ENCODE data around the gene ADAMTS2.

The ADAMTS2 gene

DNA sequence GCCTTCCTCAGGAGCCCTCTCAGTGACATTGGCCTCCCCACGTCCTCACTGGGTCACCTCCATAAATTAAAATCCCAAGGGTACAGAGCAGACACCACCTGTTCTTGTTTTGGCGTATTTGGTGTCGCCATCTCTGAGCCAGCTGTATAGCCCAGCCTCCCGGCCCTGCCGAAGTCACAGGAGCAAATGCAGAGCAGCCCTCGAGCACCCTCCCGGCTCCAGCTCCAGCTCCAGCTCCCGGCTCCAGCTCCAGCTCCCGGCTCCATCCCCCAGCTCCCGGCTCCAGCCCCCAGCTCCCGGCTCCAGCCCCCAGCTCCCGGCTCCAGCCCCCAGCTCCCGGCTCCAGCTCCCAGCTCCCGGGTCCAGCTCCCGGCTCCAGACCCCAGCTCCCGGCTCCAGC lies 210.8 kb downstream of the ADAMTS2 start:
- ATAC-seq, result no peak

DNA sequence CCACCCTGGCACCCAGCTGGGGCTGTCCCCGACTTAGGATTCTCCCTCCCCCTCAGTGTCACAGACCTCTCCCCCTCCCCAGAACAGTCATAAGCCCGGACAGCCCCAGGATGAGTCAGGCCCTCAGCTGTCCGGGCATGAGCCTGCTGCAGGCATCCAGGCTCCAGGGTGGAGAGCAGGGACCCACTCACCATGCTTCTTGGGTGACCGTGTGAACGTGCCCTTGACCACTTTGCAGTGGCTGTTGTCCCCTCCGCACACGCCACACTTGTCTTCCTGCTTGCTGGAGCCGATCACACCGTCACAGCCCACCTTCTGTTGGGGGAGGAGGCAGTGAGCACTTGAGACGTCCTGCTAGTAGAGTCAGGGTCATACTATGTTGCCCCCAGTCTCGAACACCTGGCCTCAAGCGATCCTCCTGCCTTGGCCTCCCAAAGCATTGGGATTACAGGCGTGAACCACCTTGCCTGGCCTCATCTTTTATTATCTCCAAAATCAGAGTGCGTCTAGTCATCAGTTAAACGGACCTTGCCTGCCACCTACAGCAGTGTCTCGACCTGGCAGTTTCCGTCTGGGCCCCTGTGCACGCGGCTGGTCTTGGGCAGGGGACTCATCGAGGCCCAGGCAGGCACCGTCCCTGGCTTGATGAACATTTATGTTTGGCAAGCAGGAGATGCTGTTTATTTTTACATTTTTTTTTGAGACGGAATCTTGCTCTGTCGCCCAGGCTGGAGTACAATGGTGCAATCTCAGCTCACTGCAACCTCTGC lies 212.5 kb downstream of the ADAMTS2 start:
- no peak for ATAC-seq

- ATAC-seq, result no peak
Observed at GRCh38 chr5:179131886-179132585, 213.2 kb downstream of the ADAMTS2 start.

DNA sequence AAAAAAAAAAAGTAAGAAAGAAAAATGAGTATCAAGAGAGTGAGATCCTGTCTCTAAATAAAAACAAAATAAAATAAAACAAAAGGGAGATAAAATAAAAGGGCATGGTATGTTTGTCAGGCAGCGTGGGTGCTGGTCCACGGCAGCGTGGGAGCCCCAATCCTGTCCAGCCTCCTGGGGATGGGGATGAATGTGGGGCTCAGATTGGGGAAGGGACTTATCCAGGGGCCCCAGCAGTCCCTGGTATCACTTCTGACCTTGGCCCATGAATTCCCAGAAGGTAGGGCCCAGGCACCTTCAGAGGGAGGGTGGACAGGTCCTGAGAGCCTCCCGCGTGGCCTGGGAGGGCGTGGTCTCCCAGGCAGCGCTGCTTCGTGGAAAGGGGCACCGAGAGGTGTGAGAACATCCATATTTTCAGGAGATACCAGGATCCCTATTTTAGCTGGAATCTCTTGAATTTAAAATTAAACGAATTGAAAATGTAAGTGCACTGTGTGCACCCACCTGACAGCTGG lies 213.9 kb downstream of the ADAMTS2 start:
- no peak for ATAC-seq

DNA sequence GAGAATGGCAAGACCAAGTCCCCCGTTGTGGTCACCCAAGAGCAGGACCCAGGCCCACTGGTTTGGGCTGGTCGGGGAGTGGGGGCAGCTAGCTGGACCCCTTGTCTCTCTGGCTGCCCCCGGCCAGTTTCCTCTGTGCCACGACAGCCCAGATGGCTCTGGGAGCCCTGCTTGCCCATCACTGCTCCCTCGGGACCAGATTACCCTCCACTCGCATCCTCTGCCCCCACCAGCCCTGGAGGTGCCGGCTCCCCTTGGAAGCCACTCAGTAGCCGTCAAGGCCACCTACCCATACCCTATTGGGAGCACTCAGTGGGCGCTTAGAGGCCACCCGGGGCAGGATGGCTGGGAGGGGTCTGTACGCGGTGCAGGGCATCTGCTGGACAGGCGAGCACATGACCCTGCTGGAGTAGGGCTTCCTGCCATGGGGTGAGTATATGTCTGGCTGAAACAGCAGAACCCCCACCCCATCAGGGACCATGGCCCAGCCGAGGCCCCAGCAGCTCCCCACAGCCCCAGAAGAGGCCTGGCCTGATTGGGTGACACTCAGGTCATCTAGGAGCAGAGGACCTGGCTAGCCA lies 215.1 kb downstream of the ADAMTS2 start:
- ATAC-seq, result no peak

GRCh38 chr5:179129607-179130071 lies 215.6 kb downstream of the ADAMTS2 start:
- no peak for ATAC-seq

DNA sequence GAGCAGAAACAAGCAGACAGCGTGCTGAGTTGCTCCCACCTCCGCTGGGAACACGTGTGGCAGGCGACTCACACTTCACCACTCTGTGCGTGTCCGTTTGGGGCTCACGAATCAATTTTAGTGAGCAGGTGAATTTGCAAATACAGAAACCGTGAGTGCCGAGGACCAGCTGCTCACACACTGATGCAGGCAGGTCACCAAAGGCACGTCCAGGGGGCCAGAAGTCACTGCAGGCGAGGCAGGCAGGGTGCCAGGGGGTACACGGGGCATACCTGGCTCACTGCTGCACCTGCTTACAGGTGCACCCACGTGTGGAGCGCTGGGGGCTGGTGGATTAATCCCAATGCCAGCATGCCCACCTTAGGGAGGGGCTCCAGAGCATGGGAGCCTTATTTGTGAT lies 216.3 kb downstream of the ADAMTS2 start:
- no peak for ATAC-seq

GRCh38 chr5:179128041-179128365 lies 217.3 kb downstream of the ADAMTS2 start:
- ATAC-seq, result no peak

- ATAC-seq, result no peak
Observed at GRCh38 chr5:179127136-179128040, 217.9 kb downstream of the ADAMTS2 start.

GRCh38 chr5:179126506-179126991 lies 218.7 kb downstream of the ADAMTS2 start:
- no peak for ATAC-seq

- ATAC-seq, result no peak
Observed at GRCh38 chr5:179125789-179126505, 219.3 kb downstream of the ADAMTS2 start.

DNA sequence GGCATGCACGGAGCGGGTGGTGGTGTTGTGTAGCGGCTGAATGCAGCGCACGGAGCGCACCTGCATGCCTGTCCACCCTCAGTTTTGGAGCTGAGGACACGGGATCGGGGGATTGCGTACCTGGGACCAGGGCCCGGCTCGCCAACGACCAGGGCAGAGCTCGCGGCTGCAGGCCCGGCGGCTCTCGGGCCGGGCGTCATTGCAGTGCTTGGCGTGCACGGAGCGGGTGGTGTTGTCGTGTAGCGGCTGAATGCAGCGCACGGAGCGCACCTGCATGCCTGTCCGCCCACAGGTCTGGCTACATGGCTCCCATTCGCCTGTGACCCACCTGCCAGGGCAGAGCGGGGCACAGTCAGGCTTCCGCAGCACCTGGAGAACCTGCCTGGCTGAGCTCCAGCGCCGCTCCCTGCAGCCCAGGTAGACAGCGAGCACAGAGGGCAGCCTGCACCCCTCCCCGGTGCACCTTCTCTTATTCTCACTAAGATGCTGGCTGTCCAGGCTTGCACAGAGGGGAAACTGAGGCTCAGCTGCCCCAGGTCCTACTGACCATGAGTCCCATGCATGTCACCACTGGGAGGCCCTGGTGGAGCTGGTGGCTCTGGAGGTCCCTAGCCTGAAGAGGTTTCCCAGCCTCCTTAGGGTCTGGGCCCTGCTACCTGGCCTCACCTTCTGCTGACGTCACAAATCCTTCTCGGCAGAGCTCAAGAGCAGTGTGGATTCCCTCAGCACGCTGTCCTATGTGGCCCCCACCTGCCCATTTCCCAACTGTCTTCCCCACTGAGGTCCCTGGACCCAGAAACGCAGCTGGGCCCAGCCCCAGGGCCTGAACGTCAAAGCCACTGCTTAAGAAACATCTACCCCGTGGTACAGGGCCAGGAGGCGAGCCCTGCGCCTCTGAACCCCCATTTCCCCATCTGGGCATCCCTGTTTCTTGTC lies 220.1 kb downstream of the ADAMTS2 start:
- ATAC-seq, result no peak

GRCh38 chr5:179124273-179124852 lies 220.9 kb downstream of the ADAMTS2 start:
- no peak for ATAC-seq

DNA sequence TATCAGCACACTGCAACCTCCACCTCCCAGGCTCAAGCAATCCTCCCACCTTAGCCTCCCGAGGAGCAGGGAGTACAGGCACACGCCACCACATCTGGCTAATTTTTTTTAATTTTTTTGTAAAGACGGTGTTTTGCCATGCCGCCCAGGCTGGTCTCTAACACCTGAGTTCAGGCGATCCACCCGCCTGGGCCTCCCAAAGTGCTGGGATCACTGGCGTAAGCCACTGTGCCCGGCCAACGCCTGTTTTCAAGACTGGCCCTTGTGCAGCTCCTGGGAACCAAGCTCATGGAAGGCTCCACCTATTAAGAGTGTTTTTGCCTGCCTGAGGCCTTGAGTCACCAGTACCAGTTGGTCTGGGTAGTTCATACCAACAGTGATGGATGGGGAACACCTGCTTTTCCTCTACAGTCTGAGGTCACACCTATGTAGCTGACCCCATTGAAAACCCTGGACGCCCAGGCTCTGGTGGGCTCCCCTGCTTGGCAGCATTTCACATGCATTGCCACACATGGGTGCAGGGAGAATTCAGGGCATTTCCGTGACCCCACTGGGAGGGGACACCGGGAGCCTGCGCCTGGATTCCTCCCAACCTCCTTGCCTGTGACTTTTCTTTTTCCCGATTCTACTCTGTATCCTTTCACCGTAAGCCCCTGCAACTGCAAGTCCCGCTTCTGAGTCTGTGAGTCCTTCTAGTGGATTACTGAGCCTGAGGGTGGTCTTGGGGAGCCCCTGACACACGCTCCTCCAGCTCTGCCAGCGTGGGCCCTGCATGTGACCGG lies 221.6 kb downstream of the ADAMTS2 start:
- no peak for ATAC-seq

- ATAC-seq, result no peak
Observed at GRCh38 chr5:179123109-179123426, 222.2 kb downstream of the ADAMTS2 start.

DNA sequence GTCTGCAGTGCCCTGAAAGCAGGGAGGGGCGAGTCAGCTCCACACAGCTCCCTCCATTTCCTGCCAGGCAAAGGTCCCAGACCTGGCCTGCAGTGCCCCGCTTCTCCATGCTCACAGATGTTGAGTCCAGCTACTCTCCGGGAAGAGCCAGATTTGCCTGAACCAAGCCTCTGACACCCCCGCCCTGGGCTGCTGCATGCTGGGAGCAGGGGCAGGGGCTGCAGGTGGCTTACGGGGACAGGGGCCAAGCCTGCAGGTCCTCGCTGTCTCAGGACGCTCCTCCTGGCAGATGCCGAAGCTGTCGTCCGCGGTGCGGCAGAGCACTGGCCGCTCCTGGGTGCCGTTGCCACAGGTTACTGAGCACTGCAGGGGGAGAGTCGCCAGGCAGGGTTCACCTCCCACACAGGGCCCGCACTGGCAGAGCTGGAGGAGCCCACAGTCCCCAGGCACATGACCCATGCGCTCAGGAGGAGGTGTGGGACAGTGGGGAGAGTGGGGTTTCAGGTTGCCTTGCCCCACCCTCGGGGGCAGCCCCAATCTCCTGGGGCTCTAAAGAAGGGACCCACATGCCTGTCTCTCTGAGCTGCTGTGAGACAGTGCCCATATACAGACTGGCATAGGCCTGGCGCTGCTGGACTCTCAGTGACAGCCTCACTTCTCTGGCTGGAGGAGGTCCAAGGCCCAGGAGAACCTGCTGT lies 222.7 kb downstream of the ADAMTS2 start:
- ATAC-seq, result no peak

- ATAC-seq, result no peak
Observed at GRCh38 chr5:179121667-179122111, 223.6 kb downstream of the ADAMTS2 start.

- ATAC-seq, result no peak
Observed at GRCh38 chr5:179120951-179121666, 224.2 kb downstream of the ADAMTS2 start.
